Measurements from ENCODE around the gene THBD. TPM values are rescaled to one million over a fixed set of nuclear protein-coding genes. Genes with fewer than 3 reads are reported as not detected.

THBD gene
- total RNA-seq, 1 donor = 0.36 TPM

DNA sequence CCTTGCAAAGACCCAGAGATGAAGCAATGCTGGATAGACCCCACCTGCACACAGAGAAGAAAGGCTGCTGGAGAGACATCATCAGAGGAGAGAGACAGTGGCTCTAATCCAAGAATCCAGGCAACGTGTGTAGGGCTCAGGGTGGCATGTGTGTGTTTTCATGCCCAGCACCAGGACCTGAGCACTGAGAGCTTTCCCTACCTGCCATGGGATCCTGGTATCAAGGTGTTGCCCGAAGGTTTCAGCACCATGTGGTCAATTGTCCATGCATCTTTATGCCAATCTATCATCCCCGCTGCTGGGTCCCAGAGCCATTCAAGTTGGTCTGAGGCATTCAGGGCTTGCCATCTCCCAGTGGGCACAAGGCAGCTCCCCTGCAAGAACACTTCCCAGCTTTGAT, 44.1 kb upstream of the THBD start:
- H3K9me3 ChIP-seq (ENCODE audit: low read depth, low read length) = no peaks in the 10 kb centered on the region
- no peaks in the 10 kb centered on the region for H3K36me3 ChIP-seq (ENCODE audit: insufficient read depth, low read length)
- no peak overlapping the region for H3K4me2 ChIP-seq (ENCODE audit: insufficient read depth, low read length)
- H3K4me3 ChIP-seq (ENCODE audit: insufficient read depth, low read length) = no peak overlapping the region
- TF ChIP-seq, protein P1, sequence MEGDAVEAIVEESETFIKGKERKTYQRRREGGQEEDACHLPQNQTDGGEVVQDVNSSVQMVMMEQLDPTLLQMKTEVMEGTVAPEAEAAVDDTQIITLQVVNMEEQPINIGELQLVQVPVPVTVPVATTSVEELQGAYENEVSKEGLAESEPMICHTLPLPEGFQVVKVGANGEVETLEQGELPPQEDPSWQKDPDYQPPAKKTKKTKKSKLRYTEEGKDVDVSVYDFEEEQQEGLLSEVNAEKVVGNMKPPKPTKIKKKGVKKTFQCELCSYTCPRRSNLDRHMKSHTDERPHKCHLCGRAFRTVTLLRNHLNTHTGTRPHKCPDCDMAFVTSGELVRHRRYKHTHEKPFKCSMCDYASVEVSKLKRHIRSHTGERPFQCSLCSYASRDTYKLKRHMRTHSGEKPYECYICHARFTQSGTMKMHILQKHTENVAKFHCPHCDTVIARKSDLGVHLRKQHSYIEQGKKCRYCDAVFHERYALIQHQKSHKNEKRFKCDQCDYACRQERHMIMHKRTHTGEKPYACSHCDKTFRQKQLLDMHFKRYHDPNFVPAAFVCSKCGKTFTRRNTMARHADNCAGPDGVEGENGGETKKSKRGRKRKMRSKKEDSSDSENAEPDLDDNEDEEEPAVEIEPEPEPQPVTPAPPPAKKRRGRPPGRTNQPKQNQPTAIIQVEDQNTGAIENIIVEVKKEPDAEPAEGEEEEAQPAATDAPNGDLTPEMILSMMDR (IDR thresholded peaks at IDR 0.05; ENCODE audit: extremely low read depth, low read depth, low read length) = no peak
- no peaks in the 10 kb centered on the region for H3K79me2 ChIP-seq (ENCODE audit: insufficient read depth, low read length)
- DNase-seq (ENCODE audit: insufficient read length, low spot score, missing footprints) = no peak
- H3K27me3 ChIP-seq (ENCODE audit: insufficient read depth, low read length) = peaks cover 13% of the 10 kb centered on the region
- no peak overlapping the region for H3K27ac ChIP-seq (ENCODE audit: low read depth, low read length)
- no peak overlapping the region for H2AFZ ChIP-seq (ENCODE audit: low read length)
- peaks cover 3% of the 10 kb centered on the region for H3K4me1 ChIP-seq (ENCODE audit: insufficient read depth, low read length)
- H4K20me1 ChIP-seq (ENCODE audit: insufficient read depth, low read length) = no peaks in the 10 kb centered on the region

DNA sequence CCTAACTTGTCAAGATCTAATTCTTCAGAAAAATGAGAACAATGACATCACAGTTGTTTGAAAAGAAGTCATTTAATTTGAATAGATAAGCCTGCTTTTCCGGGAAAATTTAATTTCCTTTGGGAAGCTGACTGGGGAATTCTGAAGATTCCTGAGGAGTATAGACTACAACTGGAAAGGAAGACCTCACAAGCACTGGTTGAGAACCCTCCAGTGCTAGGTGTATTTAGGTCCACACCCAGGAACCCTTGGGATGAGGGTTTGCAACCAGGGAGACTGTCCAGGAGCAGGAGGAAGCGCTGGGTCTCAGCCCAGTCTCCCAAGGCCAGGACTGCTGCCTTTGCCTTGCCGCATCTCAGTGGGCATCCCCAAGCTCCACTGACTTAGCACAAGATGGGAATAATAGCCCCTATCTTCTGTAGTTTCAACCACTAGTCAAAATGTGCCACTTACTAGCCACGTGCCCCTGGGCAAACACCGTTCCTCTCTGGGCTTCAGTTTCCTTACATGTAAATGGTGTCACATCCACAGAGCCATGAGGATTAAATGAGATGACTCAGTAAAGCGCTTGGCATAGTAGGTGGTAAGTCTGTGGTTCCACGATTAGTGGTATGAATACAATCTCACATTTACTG, 43.5 kb upstream of the THBD start:
- no peak overlapping the region for H3K27ac ChIP-seq (ENCODE audit: low read depth, low read length)
- no peaks in the 10 kb centered on the region for H3K79me2 ChIP-seq (ENCODE audit: insufficient read depth, low read length)
- no peaks in the 10 kb centered on the region for H4K20me1 ChIP-seq (ENCODE audit: insufficient read depth, low read length)
- TF ChIP-seq, protein P1 (IDR thresholded peaks at IDR 0.05; ENCODE audit: extremely low read depth, low read depth, low read length) = no peak
- H3K4me3 ChIP-seq (ENCODE audit: insufficient read depth, low read length) = no peak overlapping the region
- no peaks in the 10 kb centered on the region for H3K36me3 ChIP-seq (ENCODE audit: insufficient read depth, low read length)
- H3K9me3 ChIP-seq (ENCODE audit: low read depth, low read length) = no peaks in the 10 kb centered on the region
- no peak for DNase-seq (ENCODE audit: insufficient read length, low spot score, missing footprints)
- peaks cover 3% of the 10 kb centered on the region for H3K4me1 ChIP-seq (ENCODE audit: insufficient read depth, low read length)
- no peak overlapping the region for H3K4me2 ChIP-seq (ENCODE audit: insufficient read depth, low read length)
- peaks cover 13% of the 10 kb centered on the region for H3K27me3 ChIP-seq (ENCODE audit: insufficient read depth, low read length)
- H2AFZ ChIP-seq (ENCODE audit: low read length) = no peak overlapping the region

DNA sequence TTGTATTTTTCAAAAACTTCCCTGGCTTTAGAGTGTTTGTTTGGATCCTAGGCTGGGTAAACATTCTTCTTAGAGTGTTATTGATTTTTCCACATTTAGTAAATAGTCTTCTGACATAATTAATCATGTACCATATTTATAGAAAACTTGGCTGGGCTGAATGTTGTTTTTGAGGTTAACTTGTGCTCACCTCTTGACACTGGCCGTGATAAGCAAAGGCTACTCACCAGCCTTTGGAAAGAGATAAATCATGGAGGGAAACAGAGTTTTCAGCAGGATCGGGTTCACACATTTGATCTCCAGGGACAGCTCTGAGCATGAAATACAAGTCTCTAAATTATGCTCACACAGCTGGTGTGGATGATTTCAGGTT, 42.9 kb upstream of the THBD start:
- peaks cover 13% of the 10 kb centered on the region for H3K27me3 ChIP-seq (ENCODE audit: insufficient read depth, low read length)
- no peak overlapping the region for H3K4me3 ChIP-seq (ENCODE audit: insufficient read depth, low read length)
- no peaks in the 10 kb centered on the region for H3K9me3 ChIP-seq (ENCODE audit: low read depth, low read length)
- no peak overlapping the region for H3K4me2 ChIP-seq (ENCODE audit: insufficient read depth, low read length)
- H2AFZ ChIP-seq (ENCODE audit: low read length) = no peak overlapping the region
- no peaks in the 10 kb centered on the region for H3K79me2 ChIP-seq (ENCODE audit: insufficient read depth, low read length)
- peaks cover 3% of the 10 kb centered on the region for H3K4me1 ChIP-seq (ENCODE audit: insufficient read depth, low read length)
- no peak overlapping the region for H3K27ac ChIP-seq (ENCODE audit: low read depth, low read length)
- H4K20me1 ChIP-seq (ENCODE audit: insufficient read depth, low read length) = no peaks in the 10 kb centered on the region
- no peak for DNase-seq (ENCODE audit: insufficient read length, low spot score, missing footprints)
- H3K36me3 ChIP-seq (ENCODE audit: insufficient read depth, low read length) = no peaks in the 10 kb centered on the region
- TF ChIP-seq, protein P1 (IDR thresholded peaks at IDR 0.05; ENCODE audit: extremely low read depth, low read depth, low read length) = no peak

DNA sequence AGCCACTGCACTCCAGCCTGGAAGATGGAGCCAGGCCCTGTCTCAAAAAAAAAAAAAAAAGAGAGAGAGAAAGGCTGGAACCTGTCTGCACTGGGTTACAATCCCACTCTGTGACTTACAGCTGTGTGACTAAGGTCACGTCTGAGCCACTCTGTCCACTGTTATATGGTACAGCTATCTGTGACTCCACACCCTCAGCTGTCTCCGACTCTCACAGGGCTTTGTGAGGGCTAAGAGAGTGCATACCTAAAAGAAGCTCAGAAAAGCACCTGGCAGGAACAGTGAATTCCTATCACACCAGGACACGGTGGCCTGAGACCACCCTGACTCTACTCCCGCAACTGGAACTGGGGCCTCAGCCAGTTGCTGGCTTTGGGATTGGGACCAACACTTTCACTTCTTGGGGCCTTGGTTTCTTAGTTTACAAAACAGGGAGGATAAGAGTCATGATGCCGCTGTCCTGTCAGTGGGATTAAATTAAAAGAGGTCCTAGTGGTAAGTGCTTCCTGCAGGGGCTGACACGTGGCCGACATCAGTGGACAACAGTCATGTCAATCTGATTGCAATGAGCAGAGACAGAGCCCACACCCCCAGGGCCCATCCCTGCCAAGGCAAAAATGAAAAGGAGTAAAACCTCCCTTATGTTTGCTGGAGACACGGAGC, 42.4 kb upstream of the THBD start:
- H4K20me1 ChIP-seq (ENCODE audit: insufficient read depth, low read length) = no peaks in the 10 kb centered on the region
- H3K9me3 ChIP-seq (ENCODE audit: low read depth, low read length) = no peaks in the 10 kb centered on the region
- no peak overlapping the region for H3K4me2 ChIP-seq (ENCODE audit: insufficient read depth, low read length)
- TF ChIP-seq, protein P1 (IDR thresholded peaks at IDR 0.05; ENCODE audit: extremely low read depth, low read depth, low read length) = no peak
- H3K27me3 ChIP-seq (ENCODE audit: insufficient read depth, low read length) = peaks cover 13% of the 10 kb centered on the region
- H3K79me2 ChIP-seq (ENCODE audit: insufficient read depth, low read length) = no peaks in the 10 kb centered on the region
- H3K4me3 ChIP-seq (ENCODE audit: insufficient read depth, low read length) = no peak overlapping the region
- H3K36me3 ChIP-seq (ENCODE audit: insufficient read depth, low read length) = no peaks in the 10 kb centered on the region
- DNase-seq (ENCODE audit: insufficient read length, low spot score, missing footprints) = no peak
- no peak overlapping the region for H2AFZ ChIP-seq (ENCODE audit: low read length)
- H3K27ac ChIP-seq (ENCODE audit: low read depth, low read length) = no peak overlapping the region
- peaks cover 3% of the 10 kb centered on the region for H3K4me1 ChIP-seq (ENCODE audit: insufficient read depth, low read length)
